Right lobe of liver (tissue), 6 donors: ENCODE results near the gene LRP1. TPM values are rescaled to one million over a fixed set of nuclear protein-coding genes. Genes with fewer than 3 reads are reported as not detected.
A peak's percentile ranks its signal among the peaks of the same experiment; 100 is the strongest.

Experiments used
- ATAC-seq, 4 donors: fragments of 200-7000 bp; cut with Tn5 transposase; one replicate each; pipeline ENCODE4 v1.9.1; 2020; ENCODE audit warnings: mild to moderate bottlenecking in 4 of 4, moderate library complexity in 4 of 4
- DNase-seq, 3 donors: peaks; one replicate each; pipeline ENCODE4 v3.0.0-alpha.2; 2020
- H3K27ac ChIP-seq, 3 donors: fragments of 200-600 bp; one replicate each; pipeline ENCODE4 v1.8.0; 2022
- H3K27me3 ChIP-seq, 2 donors: fragments of 200-600 bp; one replicate each; pipeline ENCODE4 v1.8.0; 2022
- H3K36me3 ChIP-seq, 4 donors: fragments of 200-600 bp; sonication (generic) in 1 of 4; one replicate each; pipeline versions ENCODE4 v1.5.1 to v1.8.0; 2017 to 2022; ENCODE audit warnings: control low read depth in 1 of 4
- H3K4me1 ChIP-seq, 4 donors: fragments of 200-600 bp; sonication (generic) in 1 of 4; one replicate each; pipeline versions ENCODE4 v1.5.1 to v1.8.0; 2017 to 2022; ENCODE audit warnings: control low read depth in 1 of 4
- H3K4me3 ChIP-seq, 3 donors: fragments of 200-600 bp; one replicate each; pipeline ENCODE4 v1.8.0; 2022
- H3K9me3 ChIP-seq, 4 donors: fragments of 200-600 bp; sonication (generic) in 1 of 4; one replicate each; pipeline versions ENCODE4 v1.5.1 to v1.8.0; 2017 to 2022; ENCODE audit warnings: control low read depth in 1 of 4
- CTCF ChIP-seq, 4 donors: fragments of 200-600 bp in 3 of 4; fragments of 450-650 bp in 1 of 4; IDR thresholded peaks; one replicate each; pipeline versions ENCODE4 v1.5.1 to v1.8.0; 2016 to 2022; ENCODE audit warnings: antibody characterized with exemption in 4 of 4, mild to moderate bottlenecking in 2 of 4
- POLR2A ChIP-seq: fragments of 450-650 bp; IDR thresholded peaks from one replicate; pipeline ENCODE4 v1.6.1; 2017; ENCODE audit warnings: antibody characterized with exemption, mild to moderate bottlenecking
- WGBS: methylation state at CpG from one replicate; pipeline ENCODE4 v1.1.6; 2018; ENCODE audit warnings: low coverage, low lambda C conversion rate; ENCODE audit not compliant: insufficient coverage; ENCODE audit errors: missing lambda C conversion rate; 5-methylcytosine and 5-hydroxymethylcytosine counted together
- intact Hi-C, 2 donors: fragments of 100-400 bp; cut with DNase I; formaldehyde crosslinking; loops; one replicate each; pipeline versions ENCODE4 v1.11.2 to v1.14.1; 2022
- total RNA-seq, 6 experiments: library from RNA; depleted of rRNA in 2 of 6; stranded (reverse); fragments of >200 nt in 2 of 6; fragmentation: NEBNext Ultra II Directional in 3 of 6; extraction: Animal tissue kit (Norgen Biotek cat#: 25700) in 3 of 6; gene quantifications; one replicate each; pipeline versions ENCODE4 v1.1.0 to v1.2.4, GENCODE V29; 2016 to 2023
- donor health status: DM: no; HTN: yes; CAD: no.
- donor health status: DM: no; HTN: no; CAD: no.
- donor health status: DM: no; HTN: no; CAD: no.
- donor health status: DM: no; HTN: yes; CAD: no.
- donor health status: DM: no; HTN: yes; CAD: no.

Gene LRP1
- total RNA-seq, 6 experiments from 2014 or later = 268 to 387 (median 301) TPM

GRCh38 chr12:57216014-57216911, 88.0 kb downstream of the LRP1 start, which contains the start of gene NXPH4:
Gene NXPH4 (plus strand): TSS chr12:57216794. CDS start chr12:57216970, 176 bp downstream.
- WGBS = 8% methylated on average over 5 of the region's 102 CpGs
- DNase-seq (peak in 1 of 3 donors; percentile 53), ATAC-seq (peak in 1 of 4 donors; percentile 1)
- Histone ChIP-seq H3K27ac (no peak within 1 kb of the TSS), H3K4me3 (peak within 1 kb of the TSS in 2 of 3 donors; percentile 20 to 31), H3K4me1 (peaks cover 0 to 14% (median 0%) of the 10 kb centered on the region in 4 donors), H3K9me3 (no peaks in the 10 kb centered on the region), H3K36me3 (peaks cover 0 to 17% (median 4%) of the 10 kb centered on the region in 4 donors), H3K27me3 (peaks cover 0 to 7% of the 10 kb centered on the region in 2 donors)
- TF ChIP-seq POLR2A (no peak), CTCF (IDR thresholded peaks at IDR 0.05) (no peak)
- intact Hi-C loops = no loop called here

GRCh38 chr12:57216921-57217879, 88.9 kb downstream of the LRP1 start:
- H3K27ac ChIP-seq = no peak overlapping the region
- DNase-seq (no peak), ATAC-seq (no peak)
- H3K4me3 ChIP-seq = peak overlapping the region in 2 of 3 donors; percentile 20 to 31
- intact Hi-C loops = no loop called here
- WGBS = 2% methylated on average over 9 of the region's 63 CpGs
- H3K27me3 ChIP-seq = peaks cover 0 to 7% of the 10 kb centered on the region in 2 donors
- no peaks in the 10 kb centered on the region for H3K9me3 ChIP-seq
- peaks cover 0 to 14% (median 0%) of the 10 kb centered on the region in 4 donors for H3K4me1 ChIP-seq
- TF ChIP-seq POLR2A (no peak), CTCF (IDR thresholded peaks at IDR 0.05) (no peak)
- peaks cover 0 to 8% (median 0%) of the 10 kb centered on the region in 4 donors for H3K36me3 ChIP-seq

- H3K27ac ChIP-seq = no peak overlapping the region
- no peaks in the 10 kb centered on the region for H3K36me3 ChIP-seq
- TF ChIP-seq POLR2A (no peak), CTCF (IDR thresholded peaks at IDR 0.05) (no peak)
- peaks cover 0 to 14% (median 0%) of the 10 kb centered on the region in 4 donors for H3K4me1 ChIP-seq
- ATAC-seq (no peak), DNase-seq (no peak)
- intact Hi-C loops = no loop called here
- 62% methylated on average over 2 of the region's 5 CpGs for WGBS
- no peaks in the 10 kb centered on the region for H3K9me3 ChIP-seq
- H3K27me3 ChIP-seq = peaks cover 0 to 7% of the 10 kb centered on the region in 2 donors
- no peak overlapping the region for H3K4me3 ChIP-seq
Measured at GRCh38 chr12:57218030-57218853, 90.0 kb downstream of the LRP1 start.
